Germinal center (tissue), 1 donor: Measurements from ENCODE around the gene MOB2.

Source experiments
- DNase-seq: peaks from one replicate; pipeline ENCODE4 v3.0.0; 2012; ENCODE audit warnings: mixed read lengths, low spot score

The MOB2 gene

DNA sequence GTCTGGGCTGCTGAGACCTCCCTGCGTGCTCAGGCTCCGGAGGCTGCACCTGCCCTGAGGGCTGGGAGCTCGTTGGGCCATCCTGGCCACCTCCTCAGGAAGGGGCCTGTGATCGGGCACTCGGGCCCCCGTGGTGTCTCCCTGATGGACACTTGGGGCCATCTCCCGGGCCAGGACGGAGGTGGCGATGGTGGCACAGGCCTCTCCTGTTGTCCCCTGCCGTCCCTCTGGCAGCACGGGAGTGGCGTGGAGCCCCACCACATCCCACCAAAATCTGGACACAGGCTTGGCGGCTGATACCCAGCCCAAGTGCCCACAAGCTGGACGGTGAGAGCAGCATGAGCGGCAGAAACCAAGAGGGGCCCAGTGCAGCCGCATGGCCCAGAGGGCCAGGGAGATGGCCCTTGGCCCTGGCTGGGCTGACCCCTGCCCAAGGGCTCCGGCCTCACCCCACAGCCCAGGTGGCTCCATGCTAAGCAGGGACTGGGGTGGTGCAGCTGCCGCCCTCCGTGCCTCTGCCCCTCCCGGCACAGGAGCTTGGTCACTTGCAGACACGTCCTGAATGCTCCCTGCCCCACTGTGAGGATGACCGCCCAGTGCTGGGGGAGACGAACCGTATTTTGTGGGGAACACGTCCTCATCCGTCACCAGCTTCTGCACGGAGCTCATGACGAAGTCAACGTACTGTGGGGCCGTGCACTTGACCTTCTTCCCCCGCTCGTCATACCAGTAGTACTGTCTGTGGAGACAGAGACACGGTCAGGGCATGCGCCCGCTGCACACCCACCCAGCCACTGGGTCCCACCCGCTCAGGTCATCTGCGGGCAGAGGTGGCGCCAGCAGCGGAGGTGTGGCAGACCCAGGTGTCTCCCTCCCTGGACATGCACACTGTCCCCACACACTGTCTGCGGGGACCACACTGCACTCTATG lies 15.6 kb downstream of the MOB2 start:
- no peak for DNase-seq

GRCh38 chr11:1469911-1470680 lies 16.5 kb downstream of the MOB2 start:
- DNase-seq, result no peak

- DNase-seq, result no peak
These were observed 17.2 kb downstream of the MOB2 start for GRCh38 chr11:1469287-1469910.

- DNase-seq, result no peak
These were observed 18.0 kb downstream of the MOB2 start for GRCh38 chr11:1468473-1469066.

- DNase-seq, result no peak
These were observed 18.6 kb downstream of the MOB2 start for GRCh38 chr11:1468002-1468401.

DNA sequence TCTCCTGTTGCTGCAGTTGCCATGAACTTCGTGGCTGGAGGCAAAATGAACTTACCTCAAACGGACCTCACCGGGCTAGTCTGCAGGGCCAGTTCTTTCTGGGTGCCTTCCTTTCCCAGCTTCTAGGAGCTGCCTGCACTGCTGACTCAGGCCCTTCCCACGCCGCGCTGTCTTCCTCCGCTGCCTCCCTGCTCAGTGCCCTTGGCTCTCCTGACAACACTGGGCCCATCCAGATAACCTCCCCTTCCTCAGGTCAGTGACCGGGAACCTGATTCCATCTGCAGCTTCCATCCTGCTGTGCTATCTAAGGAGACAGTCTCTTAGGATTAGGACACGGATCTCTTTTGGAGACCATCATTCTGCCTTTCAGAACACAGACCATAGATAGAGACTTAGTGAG lies 19.3 kb downstream of the MOB2 start:
- no peak for DNase-seq

DNA sequence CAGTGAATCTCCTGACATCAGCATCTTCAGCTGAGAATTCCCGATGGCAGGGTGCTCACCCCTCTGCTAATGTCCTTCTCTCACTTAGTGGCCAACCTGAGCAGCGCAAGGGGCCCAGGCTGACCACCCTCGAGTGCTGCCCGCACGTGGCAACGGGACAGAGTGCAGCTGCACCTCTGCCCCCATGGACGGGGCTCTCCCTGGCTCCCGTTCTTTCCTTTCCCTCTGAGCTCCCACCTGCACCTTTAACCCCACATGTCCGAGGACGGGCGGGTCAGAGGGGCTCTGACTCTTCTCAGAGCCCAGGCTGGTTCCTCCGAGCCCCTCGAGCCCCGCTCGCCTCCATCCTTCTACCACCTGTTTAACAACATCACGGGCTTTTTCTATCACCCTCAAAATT lies 19.8 kb downstream of the MOB2 start:
- DNase-seq, result no peak

DNA sequence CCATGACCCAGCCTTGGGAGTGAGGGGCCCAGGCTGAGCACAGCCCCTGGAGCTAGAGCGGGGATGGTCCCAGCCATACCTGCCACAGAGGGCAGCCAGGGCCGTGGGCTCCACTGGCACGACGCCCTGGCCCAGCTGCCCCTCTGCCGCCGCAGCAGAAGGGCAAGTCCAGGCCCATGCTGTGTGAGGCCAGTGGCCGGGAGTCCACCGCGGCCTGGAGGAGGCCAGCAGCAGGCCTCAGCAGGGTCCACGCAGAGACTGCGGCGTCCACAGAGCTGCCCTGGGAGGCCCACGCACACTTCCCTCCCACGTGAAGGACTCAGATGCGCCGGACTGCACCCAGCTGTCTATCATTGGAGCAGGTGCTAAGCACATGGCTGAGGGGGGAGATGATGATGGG lies 23.5 kb downstream of the MOB2 start:
- no peak for DNase-seq

- DNase-seq, result no peak
These were observed 23.9 kb downstream of the MOB2 start for GRCh38 chr11:1462698-1462975.

DNA sequence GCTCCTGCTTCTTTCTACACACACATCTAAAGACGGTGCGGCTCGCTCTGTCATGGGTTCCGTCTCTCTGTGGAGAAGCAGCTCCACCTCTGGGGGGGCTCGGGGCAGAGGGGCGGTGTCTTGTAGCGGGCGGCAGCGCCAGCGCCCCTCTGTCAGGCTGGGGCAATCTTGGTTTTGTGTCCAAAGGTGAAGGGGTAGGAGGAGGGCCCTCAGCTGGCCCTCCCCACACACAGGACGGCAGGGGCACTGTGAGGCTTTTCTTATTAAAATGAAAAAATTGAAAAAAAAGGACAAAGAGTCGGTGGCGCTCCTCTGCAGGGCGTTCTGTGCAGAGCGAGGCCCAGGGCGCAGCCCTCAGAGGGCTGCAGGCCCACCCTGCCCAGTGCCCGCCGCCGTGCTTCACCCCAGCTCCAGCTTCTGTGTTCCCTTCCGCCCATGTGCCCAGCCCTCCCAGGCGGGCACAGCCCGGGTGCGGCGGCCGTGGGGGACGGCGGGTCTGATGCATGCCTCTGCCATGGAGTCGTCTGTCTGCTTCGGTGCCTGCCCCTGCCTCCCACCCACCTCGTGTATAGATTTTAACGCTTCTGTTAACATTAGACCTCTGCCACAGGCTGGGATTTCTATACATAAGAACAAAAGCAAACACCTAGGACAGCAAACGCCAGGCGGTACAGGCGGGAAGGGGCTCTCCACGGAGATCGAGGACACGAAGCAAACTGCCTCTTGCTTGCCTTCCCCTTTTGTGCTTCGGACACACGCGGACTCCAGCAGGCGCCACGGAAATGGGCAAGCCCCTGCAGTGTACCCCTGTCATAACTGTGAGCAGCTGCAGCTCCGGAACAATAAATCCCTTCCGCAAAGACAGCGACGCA lies 24.5 kb downstream of the MOB2 start:
- no peak for DNase-seq

DNA sequence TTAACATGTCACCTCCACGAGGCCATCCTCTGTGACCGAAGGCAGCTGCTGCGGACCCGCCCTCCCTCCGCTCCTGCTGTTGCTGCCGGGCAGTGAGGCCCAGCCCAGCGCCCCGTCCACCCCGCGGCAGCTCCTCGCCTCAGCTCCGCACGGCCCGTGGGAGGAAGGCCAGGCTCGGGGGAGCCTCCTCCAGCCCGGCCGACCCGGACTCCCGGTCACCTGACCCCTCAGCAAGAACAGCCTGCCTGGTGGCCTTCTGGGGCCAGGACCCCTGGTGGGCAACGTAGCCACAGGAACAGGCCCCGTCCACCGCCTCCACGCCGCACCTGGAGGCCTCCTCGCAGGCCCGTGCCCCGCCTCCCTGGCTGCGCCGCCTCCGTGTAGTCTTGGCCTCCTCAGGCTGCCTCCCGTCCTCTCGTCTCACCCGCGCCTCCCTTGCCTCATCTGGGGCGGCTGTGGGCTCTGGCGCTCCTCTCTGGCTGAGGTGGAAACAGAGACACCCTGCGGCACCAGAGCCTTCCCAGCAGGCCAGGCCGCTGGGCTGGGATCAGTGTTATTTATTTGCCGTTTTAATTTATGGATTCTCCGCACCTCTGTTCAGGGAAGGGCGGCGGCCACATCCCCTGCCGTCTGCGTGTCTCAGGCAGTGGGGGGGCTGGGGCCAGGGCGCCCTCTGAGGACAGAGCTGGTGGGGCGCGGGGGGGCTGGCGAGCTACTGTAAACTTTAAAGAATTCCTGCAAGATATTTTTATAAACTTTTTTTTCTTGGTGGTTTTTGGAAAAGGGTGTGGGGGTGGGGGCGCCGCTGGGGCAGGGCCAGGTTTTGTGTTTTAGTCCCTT lies 25.4 kb downstream of the MOB2 start:
- no peak for DNase-seq

GRCh38 chr11:1460396-1460985 lies 26.1 kb downstream of the MOB2 start:
- DNase-seq, result no peak

- DNase-seq, result no peak
These were observed 26.7 kb downstream of the MOB2 start for GRCh38 chr11:1459764-1460395.

DNA sequence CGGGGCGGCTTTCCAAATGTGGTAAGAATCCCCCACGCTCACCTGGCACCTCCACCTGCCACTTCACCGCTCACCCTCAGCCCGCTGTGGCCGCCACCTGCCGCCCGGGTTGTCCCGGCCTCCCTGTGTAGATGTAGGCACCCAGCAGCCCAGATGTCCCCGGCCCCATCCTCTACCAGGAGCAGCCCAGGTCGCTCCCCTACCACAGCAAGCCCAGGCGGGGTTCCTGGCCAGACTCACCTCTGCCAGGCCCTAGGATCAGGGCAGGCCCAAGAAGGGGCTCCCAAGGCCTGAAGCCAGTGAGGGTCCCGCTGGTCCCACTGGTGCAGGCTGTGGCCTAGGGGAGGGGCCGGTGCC lies 27.4 kb downstream of the MOB2 start:
- no peak for DNase-seq

- no peak for DNase-seq
These were observed 28.0 kb downstream of the MOB2 start for GRCh38 chr11:1458340-1459218.

DNA sequence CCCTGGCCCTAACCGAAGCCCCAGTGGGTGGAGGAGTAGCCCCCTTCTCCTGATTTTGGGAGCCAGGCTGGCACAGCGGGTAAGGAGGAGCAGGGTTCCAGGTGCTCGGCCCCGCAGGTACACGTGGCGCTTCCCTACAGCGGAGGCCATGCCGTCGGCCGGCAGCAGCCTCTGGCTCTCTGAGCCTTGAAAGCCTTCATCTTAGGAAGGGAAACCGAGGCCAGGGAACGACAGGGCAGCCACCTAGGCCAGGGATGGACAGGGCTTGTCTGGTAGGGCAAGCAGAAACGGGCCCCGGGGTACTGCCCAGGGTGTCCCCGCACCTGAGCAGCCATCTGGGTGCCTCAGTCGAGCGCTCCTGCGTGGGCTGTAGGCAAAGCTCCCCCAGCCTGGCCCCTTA lies 28.7 kb downstream of the MOB2 start:
- no peak for DNase-seq

GRCh38 chr11:1457326-1457680 lies 29.3 kb downstream of the MOB2 start:
- no peak for DNase-seq

- DNase-seq, result no peak
These were observed 29.8 kb downstream of the MOB2 start for GRCh38 chr11:1456596-1457325.
